Caco-2 (cell line): ENCODE measurements around the gene NOP14. TPM values are rescaled to one million over a fixed set of nuclear protein-coding genes. Genes with fewer than 3 reads are reported as not detected.

Experiments used
- Bru-seq: library from RNA; stranded (reverse); fragments of 400-500 nt; gene quantifications from one replicate; lab custom pipeline; 2021; lab: Mats Ljungman, UMichigan
- BruChase-seq, 2 experiments: library from RNA; stranded (reverse); fragments of 400-500 nt; gene quantifications; one replicate each; lab custom pipeline; 2021; lab: Mats Ljungman, UMichigan
- BruUV-seq: library from RNA; stranded (reverse); fragments of 400-500 nt; replicated peaks from 2 replicates; lab custom pipeline; 2021; lab: Mats Ljungman, UMichigan
- CTCF ChIA-PET: fragments of 300-600 bp; sonication (Branson Sonifier 250); formaldehyde crosslinking; loops from one replicate; lab custom pipeline; 2022; ENCODE audit warnings: antibody characterized with exemption; lab: Charles Lee
- POLR2A ChIA-PET: fragments of 300-600 bp; sonication (Branson Sonifier 250); formaldehyde crosslinking; loops from one replicate; lab custom pipeline; 2022; ENCODE audit warnings: antibody characterized with exemption; lab: Charles Lee
- DNase-seq, 2 experiments: peaks; one replicate each; pipeline versions ENCODE4 v3.0.0 to v3.0.0-alpha.2; 2020 to 2022
- H3K27me3 ChIP-seq: replicated peaks from 2 replicates; pipeline ENCODE4 v1.6.0; 2011; ENCODE audit warnings: low read length; ENCODE audit not compliant: control insufficient read depth, insufficient read depth
- H3K36me3 ChIP-seq: 2 replicates; pipeline ENCODE4 v1.5.1; 2011; ENCODE audit warnings: low read length; ENCODE audit not compliant: control insufficient read depth, insufficient read depth
- H3K4me1 ChIP-seq: fragments of 250-450 bp; sonication (Bioruptor Pico); 2 replicates; pipeline ENCODE4 v1.5.1; 2020; ENCODE audit warnings: mild to moderate bottlenecking
- H3K4me3 ChIP-seq: 2 replicates; pipeline ENCODE4 v1.5.1; 2011; ENCODE audit warnings: low read depth, mild to moderate bottlenecking, control low read depth, low read length
- H3K9me3 ChIP-seq: fragments of 250-450 bp; sonication (Bioruptor Pico); 2 replicates; pipeline ENCODE4 v1.5.1; 2020; ENCODE audit warnings: mild to moderate bottlenecking, moderate library complexity
- H3K27ac Mint-ChIP-seq: one replicate; pipeline ENCODE4 v1.8.0; 2022; ENCODE audit warnings: mixed read lengths; ENCODE audit not compliant: unreplicated experiment
- H3K27me3 Mint-ChIP-seq: one replicate; pipeline ENCODE4 v1.8.0; 2022; ENCODE audit warnings: mixed read lengths; ENCODE audit not compliant: insufficient read depth, unreplicated experiment
- H3K36me3 Mint-ChIP-seq: one replicate; pipeline ENCODE4 v1.8.0; 2022; ENCODE audit warnings: mild to moderate bottlenecking, mixed read lengths; ENCODE audit not compliant: insufficient read depth, unreplicated experiment
- H3K4me1 Mint-ChIP-seq: one replicate; pipeline ENCODE4 v1.8.0; 2022; ENCODE audit warnings: low read depth, mixed read lengths; ENCODE audit not compliant: unreplicated experiment
- H3K4me3 Mint-ChIP-seq: one replicate; pipeline ENCODE4 v1.8.0; 2022; ENCODE audit warnings: mild to moderate bottlenecking, moderate library complexity, mixed read lengths; ENCODE audit not compliant: unreplicated experiment
- H3K9me3 Mint-ChIP-seq: one replicate; pipeline ENCODE4 v1.8.0; 2022; ENCODE audit warnings: mixed read lengths; ENCODE audit not compliant: unreplicated experiment
- intact Hi-C: fragments of 100-400 bp; cut with micrococcal nuclease; formaldehyde crosslinking; loops from one replicate; pipeline ENCODE4 v1.10.0; 2022; ENCODE audit not compliant: unreplicated experiment
- long read RNA-seq: library from polyadenylated mRNA; stranded (forward); transcript quantifications from one replicate; pipeline ENCODE4 v2.0.0, GENCODE V29; 2022
- total RNA-seq: library from RNA; stranded (reverse); gene quantifications from 2 replicates; pipeline ENCODE4 v1.2.3, GENCODE V29; 2022
- TF ChIP-seq, protein P1 (sequence below), 2 experiments: fragments of 200-600 bp in 1 of 2; IDR thresholded peaks; 1 replicate in 1 of 2; 2 replicates in 1 of 2; pipeline versions ENCODE4 v1.5.1 to v1.8.0; 2011 to 2022; ENCODE audit warnings: antibody characterized with exemption in 1 of 2, control low read depth in 1 of 2, inconsistent platforms in 1 of 2, low read depth in 1 of 2, low read length in 1 of 2, mild to moderate bottlenecking in 1 of 2, moderate library complexity in 1 of 2; ENCODE audit not compliant: insufficient read depth in 1 of 2, severe bottlenecking in 1 of 2, unreplicated experiment in 1 of 2

The NOP14 gene
- total RNA-seq (55.2 and 60.5 TPM in 2 replicates), Bru-seq, nascent RNA (percentile 78 among the genes with signal in this experiment), BruChase-seq, experiment 1, labeled RNA remaining after a 2-hour chase (percentile 79 among the genes with signal in this experiment), BruChase-seq, experiment 2, labeled RNA remaining after a 6-hour chase (percentile 91 among the genes with signal in this experiment)
- long read RNA-seq, transcript NOP14-203 (18 exons, 3,538 nt): major isoform, 17 of 30 reads
- long read RNA-seq, partial matches to known transcripts: 4 of 30 reads
- long read RNA-seq, other reads (novel, unspliced or antisense): 9 of 30 reads

DNA sequence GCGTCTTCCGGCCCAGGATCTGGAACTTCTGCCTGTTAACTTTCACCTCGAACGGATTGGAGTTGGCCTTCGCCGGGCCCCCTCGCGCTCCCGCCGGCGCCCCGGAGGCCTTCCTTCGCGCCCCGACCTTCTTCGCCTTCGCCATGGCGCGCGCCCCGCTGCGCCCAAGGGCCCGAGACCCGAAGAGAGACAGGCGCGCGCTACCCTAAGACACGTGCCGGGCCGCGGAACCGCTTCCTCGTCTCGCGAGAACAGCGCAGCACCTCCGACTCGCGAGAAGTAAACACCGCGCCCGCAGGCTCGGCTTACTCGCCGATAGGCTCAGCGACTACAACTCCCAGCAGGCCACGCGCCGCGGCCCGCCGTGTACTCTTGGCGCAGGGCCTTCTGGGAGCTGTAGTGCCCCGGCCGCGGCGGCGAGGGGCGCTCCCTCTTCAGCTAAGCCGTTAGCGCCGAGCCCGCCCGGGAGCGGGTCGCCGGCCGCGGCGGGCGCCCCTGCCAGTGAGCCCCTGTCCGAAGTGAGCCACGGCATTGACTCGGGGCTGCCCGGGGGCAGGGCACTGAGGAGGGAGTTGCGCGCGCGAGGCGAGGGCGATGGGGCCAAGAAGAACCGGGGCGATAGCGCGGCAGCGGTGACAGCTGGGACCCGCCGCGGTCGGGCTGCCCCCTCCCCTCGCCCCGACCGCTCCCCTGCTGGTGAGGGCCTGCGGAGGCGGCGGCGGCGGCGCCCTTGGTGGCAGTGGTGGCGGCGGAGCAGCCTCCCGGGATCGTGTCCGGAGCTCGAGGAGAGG is at the start of gene NOP14, which contains the start of gene GRK4:
NOP14 (minus strand) TSS at position 232 of the 791 bp plus-strand sequence; CDS start at position 145, 87 bp downstream.
GRK4 (plus strand) TSS at position 397 of the 791 bp plus-strand sequence. CDS start 500 bp downstream, outside the sequence.
- Histone ChIP-seq H3K36me3 (no peaks in the 10 kb centered on the region), H3K4me1 (peaks cover 7% of the 10 kb centered on the region), H3K4me3 (peak within 1 kb of the TSS; percentile 96), H3K27me3 (no peaks in the 10 kb centered on the region), H3K9me3 (no peaks in the 10 kb centered on the region)
- Mint-ChIP-seq H3K4me1 (peaks cover 7% of the 10 kb centered on the region), H3K9me3 (no peaks in the 10 kb centered on the region), H3K36me3 (peaks cover 24% of the 10 kb centered on the region), H3K27me3 (no peaks in the 10 kb centered on the region), H3K4me3 (peak within 1 kb of the TSS; percentile 73), H3K27ac (peak within 1 kb of the TSS; percentile 88)
- CTCF ChIA-PET: interaction anchor here (0.6 to 2.2 kb wide), 12 partner anchors 9 to 170 kb away, joined by 3 to 14 read pairs (median 4); partner anchors contain the start of gene SH3BP2
- POLR2A ChIA-PET: interaction anchor here (0.5 to 1.8 kb wide), 6 partner anchors 9 to 1592 kb away, joined by 3 to 10 read pairs (median 4); no protein-coding TSS in a partner anchor
- TF ChIP-seq, protein P1, sequence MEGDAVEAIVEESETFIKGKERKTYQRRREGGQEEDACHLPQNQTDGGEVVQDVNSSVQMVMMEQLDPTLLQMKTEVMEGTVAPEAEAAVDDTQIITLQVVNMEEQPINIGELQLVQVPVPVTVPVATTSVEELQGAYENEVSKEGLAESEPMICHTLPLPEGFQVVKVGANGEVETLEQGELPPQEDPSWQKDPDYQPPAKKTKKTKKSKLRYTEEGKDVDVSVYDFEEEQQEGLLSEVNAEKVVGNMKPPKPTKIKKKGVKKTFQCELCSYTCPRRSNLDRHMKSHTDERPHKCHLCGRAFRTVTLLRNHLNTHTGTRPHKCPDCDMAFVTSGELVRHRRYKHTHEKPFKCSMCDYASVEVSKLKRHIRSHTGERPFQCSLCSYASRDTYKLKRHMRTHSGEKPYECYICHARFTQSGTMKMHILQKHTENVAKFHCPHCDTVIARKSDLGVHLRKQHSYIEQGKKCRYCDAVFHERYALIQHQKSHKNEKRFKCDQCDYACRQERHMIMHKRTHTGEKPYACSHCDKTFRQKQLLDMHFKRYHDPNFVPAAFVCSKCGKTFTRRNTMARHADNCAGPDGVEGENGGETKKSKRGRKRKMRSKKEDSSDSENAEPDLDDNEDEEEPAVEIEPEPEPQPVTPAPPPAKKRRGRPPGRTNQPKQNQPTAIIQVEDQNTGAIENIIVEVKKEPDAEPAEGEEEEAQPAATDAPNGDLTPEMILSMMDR (IDR thresholded peaks at IDR 0.05; ENCODE audit: insufficient read depth in 1 of 2, low read depth in 1 of 2, low read length in 1 of 2, severe bottlenecking in 1 of 2, unreplicated experiment in 1 of 2): peak; percentile 20 to 29
- no TSS peak for BruUV-seq
- DNase-seq: peak; percentile 97 to 98
- intact Hi-C loops: no loop called here

DNA sequence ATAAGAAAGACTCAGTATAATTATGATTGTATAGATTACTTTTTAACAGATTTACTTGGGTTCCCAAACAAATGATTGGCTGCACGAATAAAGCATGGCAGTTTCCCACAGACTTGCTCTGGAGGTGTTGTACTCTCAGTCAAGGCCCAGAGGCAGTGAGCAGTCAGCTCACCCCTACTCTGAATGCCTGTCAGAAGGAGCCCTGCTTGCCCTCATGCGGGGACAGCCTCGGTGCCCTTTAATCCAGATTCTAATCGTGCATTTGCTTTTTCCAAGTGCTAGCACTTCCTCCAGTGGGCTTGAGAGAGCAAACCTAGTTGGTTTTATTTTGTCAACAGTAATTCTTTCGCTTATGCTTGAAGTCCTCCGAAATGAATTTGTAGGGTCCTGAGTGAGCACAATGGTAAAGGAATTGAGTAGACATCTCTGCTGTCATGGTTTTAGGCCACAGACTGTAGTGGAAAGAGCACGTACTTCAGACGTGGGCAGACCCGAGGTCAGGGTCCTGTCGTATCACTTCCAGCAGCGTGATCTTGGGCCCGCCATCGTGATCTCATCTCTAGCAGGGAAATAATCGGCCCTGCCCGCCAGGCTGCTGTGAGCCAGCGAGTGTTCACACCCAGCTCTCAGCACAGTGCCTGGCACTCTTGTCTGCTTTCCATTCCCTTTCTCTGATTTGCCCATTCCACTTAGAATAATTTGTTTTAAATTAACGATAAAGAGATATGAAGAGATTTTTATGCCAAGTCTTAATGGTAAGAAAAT is 48.4 kb upstream of the NOP14 start:
- BruUV-seq: no TSS peak
- H3K9me3 ChIP-seq: no peaks in the 10 kb centered on the region
- TF ChIP-seq, protein P1 (IDR thresholded peaks at IDR 0.05; ENCODE audit: insufficient read depth in 1 of 2, low read depth in 1 of 2, low read length in 1 of 2, severe bottlenecking in 1 of 2, unreplicated experiment in 1 of 2): no peak
- H3K27ac Mint-ChIP-seq: no peak overlapping the region
- H3K4me1 ChIP-seq: peaks cover 7% of the 10 kb centered on the region; the same call in 1 of the 2 replicates
- H3K9me3 Mint-ChIP-seq: no peaks in the 10 kb centered on the region
- H3K27me3 ChIP-seq: no peaks in the 10 kb centered on the region
- ChIA-PET CTCF (no interaction called here), POLR2A (no interaction called here)
- peaks cover 9% of the 10 kb centered on the region for H3K4me1 Mint-ChIP-seq
- intact Hi-C loops: no loop called here
- H3K4me3 Mint-ChIP-seq: no peak overlapping the region
- DNase-seq: no peak
- H3K27me3 Mint-ChIP-seq: no peaks in the 10 kb centered on the region
- H3K4me3 ChIP-seq: no peak overlapping the region
- no peaks in the 10 kb centered on the region for H3K36me3 ChIP-seq
- no peaks in the 10 kb centered on the region for H3K36me3 Mint-ChIP-seq
